ENCODE measurements around the gene BLMH. TPM values are rescaled to one million over a fixed set of nuclear protein-coding genes. Genes with fewer than 3 reads are reported as not detected.

BLMH gene
- total and polyA plus RNA-seq, 7 experiments from 2014 or later = 17.7 to 57.5 (median 30.9) TPM

DNA sequence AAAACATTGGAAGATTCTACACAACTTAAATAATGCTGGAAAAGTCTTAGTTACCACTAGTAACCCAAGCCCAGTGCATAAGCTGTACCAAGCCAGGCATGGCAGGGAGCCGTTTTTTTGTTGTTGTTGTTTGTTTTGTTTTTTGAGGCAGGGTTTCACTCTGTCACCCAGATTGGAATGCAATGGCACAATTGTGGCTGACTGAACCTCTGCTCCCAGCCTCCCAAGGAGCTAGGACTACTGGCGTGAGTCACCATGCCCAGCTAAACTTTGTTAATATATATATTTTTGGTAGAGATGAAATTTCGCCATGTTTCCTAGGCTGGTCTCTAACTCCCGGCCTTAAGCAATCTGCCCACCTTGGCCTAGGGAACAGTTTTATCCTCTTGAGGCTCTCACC lies 42.7 kb upstream of the BLMH start:
- Mint-ChIP-seq H3K4me1 (peaks cover 19 to 52% (median 48%) of the 10 kb centered on the region in 7 donors), H3K36me3 (peaks cover 0 to 3% (median 0%) of the 10 kb centered on the region in 5 donors), H3K9me3 (peaks cover 0 to 2% (median 0%) of the 10 kb centered on the region in 11 donors), H3K27ac (peak overlapping the region in 5 of 9 donors; percentile 61 to 91 (median 84)), H3K27me3 (no peaks in the 10 kb centered on the region), H3K4me3 (no peak overlapping the region)
- ATAC-seq (no peak), DNase-seq (no peak)
- ChIA-PET POLR2A (interaction anchor here (0.6 to 4.2 kb wide), 5 partner anchors 8 to 91 kb away, joined by 3 to 39 read pairs (median 5); partner anchors contain the start of gene BLMH), CTCF (interaction anchor here (1.0 to 5.2 kb wide), 12 partner anchors 10 to 230 kb away, joined by 3 to 66 read pairs (median 6); partner anchors contain the start of gene BLMH)
- H3K9me3 ChIP-seq (ENCODE audit: control insufficient read depth in 2 of 3, low read length in 3 of 3) = no peaks in the 10 kb centered on the region
- H3K27me3 ChIP-seq (ENCODE audit: control insufficient read depth in 2 of 2, insufficient read depth in 2 of 2, low read length in 2 of 2) = no peaks in the 10 kb centered on the region
- no peak overlapping the region for H3K4me3 ChIP-seq (ENCODE audit: low read length)
- no peak overlapping the region for H3K27ac ChIP-seq (ENCODE audit: low read depth, low read length)
- H3K4me1 ChIP-seq (ENCODE audit: control insufficient read depth in 2 of 2, insufficient read depth in 2 of 2, low read length in 2 of 2) = peaks cover 28 to 29% of the 10 kb centered on the region in 2 donors
- H3K36me3 ChIP-seq (ENCODE audit: control insufficient read depth in 2 of 3, insufficient read depth in 3 of 3, low read length in 3 of 3) = no peaks in the 10 kb centered on the region
- intact Hi-C loops (cut with micrococcal nuclease) = loop anchor here in 1 of 2 donors (5.0 kb wide), 1 partner anchor 217 kb away; the partner anchor contains the start of gene NSRP1

DNA sequence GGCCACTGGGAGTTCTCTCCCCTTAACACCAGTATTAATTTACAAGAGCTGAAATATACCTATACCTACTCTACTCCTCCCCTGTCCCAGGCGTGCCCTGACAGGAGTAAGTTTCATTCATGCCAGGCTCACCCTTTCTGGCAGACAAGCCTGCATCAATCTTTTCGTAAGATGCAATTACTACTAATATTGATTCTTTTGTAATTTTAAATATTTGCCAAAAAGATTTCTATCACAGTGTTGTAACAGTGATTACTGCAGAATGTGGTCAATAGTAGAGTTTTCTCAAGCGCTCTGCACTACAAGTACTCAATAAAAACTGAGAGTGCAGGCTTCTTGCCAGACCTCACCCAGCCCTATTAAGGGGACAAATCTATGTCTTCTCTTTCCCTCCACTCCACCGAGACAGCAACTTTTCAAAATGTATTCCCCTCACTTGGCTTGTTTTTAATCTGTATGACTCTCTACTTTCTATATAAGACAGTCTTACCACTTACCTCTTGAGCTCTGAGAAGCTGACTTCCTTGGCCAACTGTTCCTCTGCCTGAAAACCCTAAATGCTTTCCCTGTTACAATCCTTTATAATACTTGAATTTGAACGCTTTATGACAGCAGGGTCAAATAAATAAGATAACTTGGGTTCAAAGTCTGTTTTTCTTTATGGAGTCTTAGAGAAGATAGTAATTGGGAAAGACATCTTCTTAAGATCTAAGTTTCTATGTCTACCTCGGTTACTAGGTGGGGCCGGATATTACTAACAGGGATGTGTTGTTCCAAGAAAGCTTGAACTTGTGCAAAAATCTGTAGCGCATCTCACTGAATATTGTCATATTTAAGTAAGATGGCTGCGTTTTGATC lies 42.0 kb upstream of the BLMH start, which contains the start of gene TMIGD1:
TMIGD1 (minus strand) TSS at position 555 of the 858 bp plus-strand sequence. CDS start 1,924 bp downstream, outside the sequence.
- intact Hi-C loops (cut with micrococcal nuclease) = loop anchor here (2.0 to 5.0 kb wide), 3 partner anchors 41 to 216 kb away; partner anchors contain the start of genes CPD (in 1 of the 2) and NSRP1 (in 1 of the 2)
- ATAC-seq (no peak), DNase-seq (no peak)
- Mint-ChIP-seq H3K9me3 (peaks cover 0 to 2% (median 0%) of the 10 kb centered on the region in 11 donors), H3K4me1 (peaks cover 21 to 57% (median 53%) of the 10 kb centered on the region in 7 donors), H3K4me3 (peak within 1 kb of the TSS in 5 of 10 donors; percentile 9 to 89 (median 76)), H3K27ac (peak within 1 kb of the TSS in 8 of 9 donors; percentile 78 to 96 (median 89)), H3K36me3 (peaks cover 0 to 3% (median 0%) of the 10 kb centered on the region in 5 donors), H3K27me3 (no peaks in the 10 kb centered on the region)
- Histone ChIP-seq H3K9me3 (ENCODE audit: control insufficient read depth in 2 of 3, low read length in 3 of 3) (no peaks in the 10 kb centered on the region), H3K4me3 (ENCODE audit: low read length) (no peak within 1 kb of the TSS), H3K4me1 (ENCODE audit: control insufficient read depth in 2 of 2, insufficient read depth in 2 of 2, low read length in 2 of 2) (peaks cover 29 to 33% of the 10 kb centered on the region in 2 donors), H3K27me3 (ENCODE audit: control insufficient read depth in 2 of 2, insufficient read depth in 2 of 2, low read length in 2 of 2) (no peaks in the 10 kb centered on the region), H3K27ac (ENCODE audit: low read depth, low read length) (peak within 1 kb of the TSS; percentile 59), H3K36me3 (ENCODE audit: control insufficient read depth in 2 of 3, insufficient read depth in 3 of 3, low read length in 3 of 3) (no peaks in the 10 kb centered on the region)
- ChIA-PET CTCF (interaction anchor here (0.6 to 5.2 kb wide), 9 partner anchors 10 to 229 kb away, joined by 3 to 66 read pairs (median 8); partner anchors contain the start of gene BLMH), POLR2A (interaction anchor here (0.6 to 4.2 kb wide), 6 partner anchors 10 to 976 kb away, joined by 3 to 39 read pairs (median 4); partner anchors contain the start of gene BLMH)

DNA sequence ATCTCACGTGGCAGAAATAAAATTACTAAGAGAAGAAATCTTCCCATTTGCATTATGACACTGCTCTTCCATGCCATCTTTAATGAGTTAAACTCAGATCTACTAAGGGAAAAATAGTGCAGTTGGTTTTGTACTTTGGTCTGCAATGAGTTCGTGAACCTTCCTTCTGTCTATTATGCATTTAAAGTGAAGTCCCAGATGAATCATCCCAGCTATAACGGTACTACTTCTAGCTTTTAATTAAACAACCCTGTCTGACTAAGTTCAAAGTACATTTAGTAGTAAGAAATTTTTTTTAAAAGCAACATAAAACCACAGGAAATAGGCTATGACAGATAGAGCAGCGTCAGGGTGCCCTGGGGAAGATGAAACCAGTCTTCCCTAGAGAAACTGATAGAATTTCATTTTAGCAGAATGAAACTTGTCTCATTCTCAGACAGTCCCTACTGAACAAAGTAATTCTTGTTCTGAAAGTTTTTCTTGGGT lies 40.4 kb upstream of the BLMH start:
- no peaks in the 10 kb centered on the region for H3K27me3 ChIP-seq (ENCODE audit: control insufficient read depth in 2 of 2, insufficient read depth in 2 of 2, low read length in 2 of 2)
- Mint-ChIP-seq H3K36me3 (peaks cover 0 to 3% (median 0%) of the 10 kb centered on the region in 5 donors), H3K4me3 (peak overlapping the region; percentile 39 to 89 (median 74)), H3K9me3 (peaks cover 0 to 2% (median 0%) of the 10 kb centered on the region in 11 donors), H3K4me1 (peaks cover 21 to 57% (median 53%) of the 10 kb centered on the region in 7 donors), H3K27ac (peak overlapping the region; percentile 78 to 96 (median 87)), H3K27me3 (no peaks in the 10 kb centered on the region)
- H3K36me3 ChIP-seq (ENCODE audit: control insufficient read depth in 2 of 3, insufficient read depth in 3 of 3, low read length in 3 of 3) = no peaks in the 10 kb centered on the region
- no peak overlapping the region for H3K4me3 ChIP-seq (ENCODE audit: low read length)
- peaks cover 29 to 33% of the 10 kb centered on the region in 2 donors for H3K4me1 ChIP-seq (ENCODE audit: control insufficient read depth in 2 of 2, insufficient read depth in 2 of 2, low read length in 2 of 2)
- CTCF ChIA-PET = interaction anchor here (0.8 to 1.8 kb wide), 4 partner anchors 9 to 40 kb away, joined by 3 to 5 read pairs (median 4); partner anchors contain the start of gene BLMH
- H3K9me3 ChIP-seq (ENCODE audit: control insufficient read depth in 2 of 3, low read length in 3 of 3) = no peaks in the 10 kb centered on the region
- POLR2A ChIA-PET = interaction anchor here (1.6 to 3.7 kb wide), 2 partner anchors 9 to 40 kb away, joined by 24 to 26 read pairs; partner anchors contain the start of gene BLMH
- ATAC-seq (peak; percentile 96), DNase-seq (peak in 8 of 9 donors; percentile 35 to 83 (median 80))
- intact Hi-C loops (cut with micrococcal nuclease) = loop anchor here (1.0 to 5.0 kb wide), 7 partner anchors 9 to 216 kb away; partner anchors contain the start of genes NSRP1 (in 2 of the 2), BLMH (in 1 of the 2) and CPD (in 1 of the 2)
- H3K27ac ChIP-seq (ENCODE audit: low read depth, low read length) = peak overlapping the region; percentile 59

DNA sequence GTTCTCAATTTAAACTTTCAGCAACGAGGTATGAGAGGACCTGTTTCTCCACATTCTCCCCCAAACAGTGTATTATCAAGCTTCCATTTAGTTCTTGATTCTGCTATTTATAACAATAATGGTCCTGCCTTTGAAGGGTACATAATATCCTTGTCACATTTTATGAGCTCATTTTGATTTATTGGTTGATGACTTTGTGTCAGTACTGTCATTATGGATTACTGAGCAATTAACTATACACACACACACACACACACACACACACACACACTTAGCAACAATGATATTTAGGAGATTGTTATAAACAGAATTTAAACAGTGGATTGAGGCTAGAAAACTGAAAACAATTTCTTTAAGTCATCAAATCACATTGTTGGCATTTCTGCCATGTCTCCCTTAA lies 35.1 kb upstream of the BLMH start:
- no peak overlapping the region for H3K4me3 Mint-ChIP-seq
- no peaks in the 10 kb centered on the region for H3K36me3 Mint-ChIP-seq
- ATAC-seq (no peak), DNase-seq (no peak)
- ChIA-PET CTCF (interaction anchor here (0.6 to 3.4 kb wide), 5 partner anchors 10 to 30 kb away, joined by 3 to 11 read pairs (median 3); no protein-coding TSS in a partner anchor), POLR2A (interaction anchor here (1.2 to 1.7 kb wide), 3 partner anchors 8 to 35 kb away, joined by 4 to 9 read pairs (median 5); partner anchors contain the start of gene BLMH)
- Histone ChIP-seq H3K27me3 (ENCODE audit: control insufficient read depth in 2 of 2, insufficient read depth in 2 of 2, low read length in 2 of 2) (no peaks in the 10 kb centered on the region), H3K4me3 (ENCODE audit: low read length) (no peak overlapping the region), H3K9me3 (ENCODE audit: control insufficient read depth in 2 of 3, low read length in 3 of 3) (no peaks in the 10 kb centered on the region), H3K36me3 (ENCODE audit: control insufficient read depth in 2 of 3, insufficient read depth in 3 of 3, low read length in 3 of 3) (no peaks in the 10 kb centered on the region), H3K27ac (ENCODE audit: low read depth, low read length) (no peak overlapping the region), H3K4me1 (ENCODE audit: control insufficient read depth in 2 of 2, insufficient read depth in 2 of 2, low read length in 2 of 2) (peaks cover 48 to 53% of the 10 kb centered on the region in 2 donors)
- peaks cover 33 to 62% (median 54%) of the 10 kb centered on the region in 7 donors for H3K4me1 Mint-ChIP-seq
- intact Hi-C loops (cut with micrococcal nuclease) = no loop called here
- H3K9me3 Mint-ChIP-seq = no peaks in the 10 kb centered on the region
- peak overlapping the region in 1 of 9 donors; percentile 90 for H3K27ac Mint-ChIP-seq
- peaks cover 0 to 7% (median 0%) of the 10 kb centered on the region in 5 donors for H3K27me3 Mint-ChIP-seq

DNA sequence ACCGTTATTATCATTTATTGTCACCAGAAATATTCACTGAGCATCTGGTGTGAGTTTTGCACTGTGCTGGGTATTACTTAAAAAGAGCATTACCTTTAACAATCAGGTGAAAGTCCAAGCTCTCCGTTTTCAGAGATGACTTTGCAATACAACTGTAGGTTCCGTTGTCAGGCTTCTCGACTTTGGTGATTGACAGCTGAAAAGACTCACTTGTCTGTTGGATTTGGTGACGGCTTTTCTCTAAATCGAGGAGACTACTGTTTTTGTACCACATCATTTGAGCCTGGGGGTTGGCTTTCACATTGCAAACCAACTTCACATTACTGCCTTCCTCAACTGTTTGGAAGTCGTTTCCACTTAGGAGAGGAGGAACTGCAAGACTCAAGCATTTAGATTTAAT lies 33.0 kb upstream of the BLMH start:
- POLR2A ChIA-PET = interaction anchor here (1.0 to 3.5 kb wide), 2 partner anchors 10 to 20 kb away, joined by 3 to 39 read pairs; partner anchors contain the start of gene TMIGD1
- H3K27ac Mint-ChIP-seq = peak overlapping the region in 7 of 9 donors; percentile 28 to 90 (median 84)
- no peak overlapping the region for H3K27ac ChIP-seq (ENCODE audit: low read depth, low read length)

More for the DNA sequence above, 33.0 kb upstream of the BLMH start:
- DNase-seq = no peak
- H3K36me3 ChIP-seq (ENCODE audit: control insufficient read depth in 2 of 3, insufficient read depth in 3 of 3, low read length in 3 of 3) = no peaks in the 10 kb centered on the region
- peaks cover 29 to 32% of the 10 kb centered on the region in 2 donors for H3K4me1 ChIP-seq (ENCODE audit: control insufficient read depth in 2 of 2, insufficient read depth in 2 of 2, low read length in 2 of 2)
- no peak overlapping the region for H3K4me3 ChIP-seq (ENCODE audit: low read length)
- no peaks in the 10 kb centered on the region for H3K27me3 ChIP-seq (ENCODE audit: control insufficient read depth in 2 of 2, insufficient read depth in 2 of 2, low read length in 2 of 2)
- intact Hi-C loops (cut with micrococcal nuclease) = no loop called here
- H3K4me3 Mint-ChIP-seq = no peak overlapping the region
- no peaks in the 10 kb centered on the region for H3K36me3 Mint-ChIP-seq
- no peak for ATAC-seq
- no peaks in the 10 kb centered on the region for H3K9me3 Mint-ChIP-seq
- H3K9me3 ChIP-seq (ENCODE audit: control insufficient read depth in 2 of 3, low read length in 3 of 3) = no peaks in the 10 kb centered on the region
- CTCF ChIA-PET = interaction anchor here (0.7 to 3.3 kb wide), 3 partner anchors 10 to 20 kb away, joined by 3 to 37 read pairs (median 13); partner anchors contain the start of gene TMIGD1
- peaks cover 19 to 49% (median 36%) of the 10 kb centered on the region in 7 donors for H3K4me1 Mint-ChIP-seq
- H3K27me3 Mint-ChIP-seq = peaks cover 0 to 7% (median 0%) of the 10 kb centered on the region in 5 donors
